HG02885 (cell line): Measurements from ENCODE around the gene DEFB112.

ENCODE experiments used
- ATAC-seq: cut with Tn5 transposase; IDR thresholded peaks from one replicate; pipeline ENCODE4 v1.9.1; 2021; ENCODE audit warnings: mild to moderate bottlenecking; ENCODE audit not compliant: unreplicated experiment, poor library complexity

The DEFB112 gene

DNA sequence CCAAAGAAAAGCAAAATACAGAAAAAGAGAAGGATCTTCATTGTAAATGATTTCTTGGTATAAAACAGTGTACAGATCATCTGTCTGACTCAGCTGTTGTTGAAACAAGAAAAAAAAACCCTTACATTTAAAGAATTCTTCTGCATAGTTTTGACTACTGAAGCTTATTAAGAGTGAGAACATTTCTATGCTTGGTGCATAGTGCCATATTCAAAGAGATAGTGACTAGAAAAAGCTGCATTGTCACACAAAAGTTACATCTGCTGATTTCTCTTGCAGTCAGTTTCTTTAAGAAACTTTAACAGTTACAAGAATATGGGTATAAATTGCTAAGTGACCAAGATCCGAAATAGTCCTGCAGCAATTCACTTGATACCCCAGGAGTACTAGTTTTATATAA, at the start of gene DEFB112:
DEFB112 (minus strand) TSS at position 101 of the 400 bp plus-strand sequence; CDS start at position 41, 60 bp downstream.
- ATAC-seq = no peak

DNA sequence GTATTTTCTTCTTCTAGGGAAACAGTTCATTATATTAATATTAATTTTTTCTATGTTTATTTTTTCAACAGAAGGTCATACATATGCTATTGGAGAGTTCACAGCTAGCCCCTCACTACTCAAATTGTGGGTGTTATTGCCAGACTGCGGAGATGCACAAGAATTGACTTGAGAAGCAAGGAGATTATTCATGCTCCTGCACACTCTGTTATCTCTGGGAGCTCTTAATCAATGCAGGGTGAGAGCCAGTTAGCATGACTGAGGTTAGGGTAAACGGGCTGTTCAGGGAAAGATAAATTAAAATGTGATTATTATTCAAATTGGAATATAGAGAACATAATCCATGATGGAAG, 48.9 kb upstream of the DEFB112 start:
- no peak for ATAC-seq

DNA sequence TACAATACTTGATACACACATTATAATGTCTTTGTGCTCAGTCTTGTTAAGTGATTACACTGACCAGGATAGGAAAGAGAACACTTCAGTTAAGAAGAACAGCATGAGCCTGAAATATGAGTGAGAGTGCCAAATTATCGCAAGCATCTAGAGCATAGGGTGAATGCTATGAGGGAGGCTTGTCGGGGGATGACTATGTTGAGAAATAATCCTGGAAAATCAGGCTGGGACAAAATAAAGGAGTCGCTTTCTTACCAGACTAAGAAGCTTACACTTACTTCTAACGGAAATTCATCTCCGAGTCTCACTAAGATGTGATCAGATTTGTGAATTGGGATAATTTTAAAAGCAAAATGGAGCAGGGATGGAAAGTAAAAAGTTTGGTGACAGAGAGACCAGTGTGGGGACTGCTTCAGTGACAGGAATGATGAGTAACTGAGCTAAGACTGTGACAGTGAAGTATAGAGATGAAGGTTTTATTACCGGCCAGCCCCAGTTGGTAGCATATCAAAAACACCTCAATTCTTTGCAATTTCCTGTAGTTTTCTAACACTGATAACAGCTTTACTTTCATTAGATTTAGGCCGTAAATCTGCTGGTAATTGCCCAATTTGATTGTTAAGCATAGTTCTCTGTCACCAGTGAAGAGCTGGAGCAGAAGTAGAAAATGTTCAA, 48.4 kb upstream of the DEFB112 start:
- no peak for ATAC-seq

- no peak for ATAC-seq
These were observed 46.6 kb upstream of the DEFB112 start for GRCh38 chr6:50096296-50096695.

DNA sequence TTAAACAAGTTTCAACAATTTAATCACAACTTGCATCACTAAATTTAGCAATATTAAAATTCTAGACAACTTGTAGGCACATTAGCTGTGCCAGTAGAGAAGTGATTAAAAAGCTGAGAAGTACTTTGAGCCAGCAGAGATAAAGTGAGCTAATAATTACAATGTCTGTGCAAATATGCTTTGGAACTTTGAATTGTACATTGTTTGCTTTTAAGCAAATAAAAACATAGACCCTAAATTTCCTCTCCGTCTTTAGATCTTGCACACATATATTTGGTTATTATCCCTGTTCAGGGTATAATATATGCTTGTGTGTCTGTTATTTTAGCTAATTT, 44.2 kb upstream of the DEFB112 start:
- no peak for ATAC-seq

DNA sequence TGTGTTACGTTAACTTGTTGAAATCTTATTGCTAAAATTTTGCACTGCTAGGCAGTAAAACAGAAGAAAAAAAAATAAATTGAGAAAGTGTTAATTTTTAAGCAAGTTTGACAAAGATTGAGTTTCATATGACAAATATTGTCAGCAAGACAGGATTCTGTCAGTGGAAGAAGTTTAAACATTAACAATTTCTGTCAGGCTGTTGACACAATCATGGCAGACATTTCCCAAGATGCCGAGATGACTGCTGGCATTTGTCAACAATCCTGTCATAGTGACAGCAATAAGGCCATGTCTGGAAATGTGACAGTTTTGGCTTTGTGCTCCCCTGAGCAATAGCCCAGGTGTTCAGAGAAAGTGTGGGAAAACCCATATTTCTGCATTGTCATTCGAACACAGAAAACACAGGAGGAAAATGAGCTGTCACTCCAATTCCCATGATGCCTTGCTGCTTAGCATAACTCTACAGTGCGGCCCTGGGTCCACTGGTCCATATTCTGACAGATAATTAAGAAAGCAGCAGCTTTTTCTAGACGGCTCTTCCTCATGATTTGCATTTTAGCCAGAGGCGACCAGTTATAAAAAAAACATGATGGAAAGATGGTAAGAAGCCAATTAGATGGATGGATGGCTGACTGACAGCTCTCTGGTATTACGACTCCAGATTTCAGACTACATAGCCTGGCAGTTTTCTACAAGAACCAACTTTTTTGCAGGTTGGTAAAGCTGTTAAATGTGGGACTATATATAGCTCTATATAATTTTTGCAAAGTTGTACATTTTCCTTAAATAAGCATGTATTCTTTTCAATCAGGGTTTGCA, 43.6 kb upstream of the DEFB112 start:
- ATAC-seq = no peak

GRCh38 chr6:50091641-50092040, 41.9 kb upstream of the DEFB112 start:
- no peak for ATAC-seq

DNA sequence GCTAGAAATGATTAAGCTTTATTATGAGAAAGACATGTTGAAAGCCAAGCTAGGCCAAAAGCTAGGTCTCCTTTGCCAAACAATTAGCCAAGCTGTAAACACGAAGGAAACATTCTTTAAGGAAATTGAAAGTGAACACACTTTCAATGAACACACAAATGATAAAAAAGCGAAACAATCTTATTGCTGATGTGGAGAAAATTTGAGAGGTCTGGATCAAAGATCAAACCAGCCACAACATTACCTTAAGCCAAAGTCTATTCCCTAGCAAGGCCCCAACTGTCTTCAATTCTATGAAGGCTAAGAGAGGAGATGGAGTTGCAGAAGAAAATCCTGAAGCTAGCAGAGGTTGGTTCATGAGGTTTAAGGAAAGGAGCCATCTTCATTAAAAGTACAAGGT, 40.2 kb upstream of the DEFB112 start:
- ATAC-seq = no peak

DNA sequence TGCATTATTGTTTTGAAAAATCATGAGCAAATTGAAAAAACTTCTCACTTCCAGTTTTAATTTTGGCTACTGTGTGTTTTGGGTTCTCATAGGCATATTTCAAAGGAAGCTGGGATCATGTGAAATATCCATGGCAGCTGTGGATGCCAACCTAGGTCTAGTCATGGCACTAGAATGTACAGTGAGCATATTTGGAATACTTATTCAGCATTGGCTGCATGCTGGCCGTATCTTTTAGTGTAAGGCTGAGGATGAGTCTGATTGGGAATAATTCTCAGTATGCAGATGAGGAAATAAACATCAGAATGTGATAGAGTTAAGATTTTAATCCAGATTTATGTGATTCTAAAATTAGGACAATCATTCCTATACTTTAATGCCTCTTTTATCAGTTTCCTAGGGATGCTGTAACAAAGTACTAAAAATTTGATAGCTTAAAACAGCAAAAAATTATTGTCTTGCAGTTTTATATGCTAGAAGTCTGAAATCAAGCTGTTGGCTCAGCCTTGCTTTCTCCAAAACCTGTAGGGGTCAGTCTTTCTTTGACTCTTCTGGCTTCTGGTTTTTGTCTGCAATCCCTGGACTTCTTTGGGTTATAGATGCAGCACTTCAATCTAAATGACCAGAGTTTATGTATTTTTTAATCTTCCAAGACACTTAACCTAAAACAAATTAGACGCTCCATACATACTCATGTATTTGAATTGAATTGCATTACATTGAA, 37.7 kb upstream of the DEFB112 start:
- no peak for ATAC-seq

DNA sequence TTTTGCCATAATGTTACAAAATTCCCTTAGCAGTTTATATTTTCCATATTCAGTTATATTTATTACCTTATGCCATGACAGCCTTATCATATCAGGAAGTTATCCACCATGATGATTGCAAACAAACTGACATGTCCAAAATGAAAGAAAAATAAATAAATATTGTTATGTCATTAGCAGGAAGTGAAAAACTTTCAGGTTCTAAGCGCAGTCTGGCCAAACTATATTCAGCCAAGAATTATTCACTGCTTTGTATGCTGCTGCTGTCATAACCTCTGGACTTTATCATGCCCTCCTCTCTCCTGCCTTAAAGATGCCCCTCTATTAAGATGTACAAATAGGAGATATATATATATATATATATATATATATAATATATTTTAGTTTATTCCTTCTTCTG, 27.7 kb upstream of the DEFB112 start:
- ATAC-seq = no peak

- no peak for ATAC-seq
These were observed 26.7 kb upstream of the DEFB112 start for GRCh38 chr6:50076431-50076830.

GRCh38 chr6:50071921-50072320, 22.2 kb upstream of the DEFB112 start:
- no peak for ATAC-seq

DNA sequence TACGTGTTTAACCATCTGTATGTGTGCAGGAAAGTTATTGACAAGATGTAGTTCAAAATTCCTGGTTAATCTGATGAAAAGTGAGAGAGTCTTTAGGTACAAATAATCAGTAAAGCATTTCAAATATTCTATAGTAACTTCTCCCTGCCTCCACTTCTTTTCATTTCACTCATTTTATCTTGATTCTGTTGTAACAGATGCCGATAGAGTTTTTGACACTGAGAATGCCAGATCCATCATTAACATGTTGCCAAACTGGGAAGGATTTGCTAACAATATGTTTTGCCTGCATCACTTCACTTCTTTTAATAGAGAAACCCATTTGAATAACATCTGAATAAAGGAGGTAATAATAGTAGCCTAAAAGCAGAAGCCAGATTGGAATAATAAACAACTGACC, 20.4 kb upstream of the DEFB112 start:
- ATAC-seq = no peak

DNA sequence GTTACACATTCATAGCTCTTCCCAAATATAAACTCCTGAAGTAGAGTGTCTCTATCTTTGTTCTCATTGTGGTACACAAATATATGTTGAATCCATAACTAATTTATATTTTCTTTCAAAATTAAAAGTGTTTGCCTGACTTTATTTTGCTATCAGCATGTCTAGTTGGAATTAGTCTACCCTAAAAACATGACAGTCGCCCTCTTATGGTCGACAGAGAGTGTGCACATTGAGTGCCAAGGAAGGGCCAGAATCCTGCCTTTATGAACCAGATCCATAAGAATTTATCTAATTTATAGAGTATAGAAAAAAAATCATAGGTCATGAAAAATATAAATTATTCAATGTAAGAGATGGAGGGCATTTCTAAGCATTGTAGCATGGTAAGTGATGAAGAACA, 12.3 kb upstream of the DEFB112 start:
- ATAC-seq = no peak

- no peak for ATAC-seq
These were observed 6.5 kb upstream of the DEFB112 start for GRCh38 chr6:50056242-50056641.

GRCh38 chr6:50047026-50047425, 2.7 kb downstream of the DEFB112 start:
- no peak for ATAC-seq

DNA sequence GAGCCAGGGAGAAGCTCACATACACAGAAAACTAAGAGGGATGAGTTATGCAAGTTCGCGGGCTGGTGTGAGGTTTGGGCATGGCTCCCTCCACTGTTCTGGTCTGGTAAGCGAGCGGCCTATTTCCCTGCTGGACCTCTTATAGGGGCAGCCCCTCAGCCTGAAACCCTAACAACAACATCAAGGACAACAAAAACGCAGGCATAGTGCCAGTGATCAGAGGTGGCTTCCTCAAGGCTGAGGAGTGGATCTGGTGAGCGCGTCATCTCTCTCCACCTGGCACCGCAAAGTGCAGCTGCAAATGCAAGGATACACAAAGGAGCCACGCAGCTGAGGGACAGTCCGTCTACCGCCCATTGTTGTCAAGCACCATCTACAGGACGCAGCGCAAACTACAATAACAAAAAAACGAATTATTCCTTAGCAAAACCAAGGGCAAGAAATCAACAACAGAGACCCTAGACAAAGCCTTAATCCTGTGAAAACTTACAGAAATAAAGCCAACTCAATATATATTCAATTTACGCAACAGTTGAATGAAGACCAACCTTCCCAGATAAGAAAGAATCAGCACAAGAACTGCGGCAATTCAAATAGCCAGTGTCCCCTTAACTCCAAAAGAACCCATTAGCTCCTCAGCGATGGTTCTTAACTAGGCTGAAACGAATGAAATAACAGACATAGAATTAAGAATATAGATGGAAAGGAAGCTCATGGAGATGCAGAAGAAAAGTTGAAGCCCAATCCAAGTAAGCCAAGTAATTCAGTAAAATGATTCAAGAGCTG, 18.8 kb downstream of the DEFB112 start:
- no peak for ATAC-seq

GRCh38 chr6:50030350-50030749, 19.4 kb downstream of the DEFB112 start:
- ATAC-seq = no peak

GRCh38 chr6:50025258-50025657, 24.5 kb downstream of the DEFB112 start:
- no peak for ATAC-seq

DNA sequence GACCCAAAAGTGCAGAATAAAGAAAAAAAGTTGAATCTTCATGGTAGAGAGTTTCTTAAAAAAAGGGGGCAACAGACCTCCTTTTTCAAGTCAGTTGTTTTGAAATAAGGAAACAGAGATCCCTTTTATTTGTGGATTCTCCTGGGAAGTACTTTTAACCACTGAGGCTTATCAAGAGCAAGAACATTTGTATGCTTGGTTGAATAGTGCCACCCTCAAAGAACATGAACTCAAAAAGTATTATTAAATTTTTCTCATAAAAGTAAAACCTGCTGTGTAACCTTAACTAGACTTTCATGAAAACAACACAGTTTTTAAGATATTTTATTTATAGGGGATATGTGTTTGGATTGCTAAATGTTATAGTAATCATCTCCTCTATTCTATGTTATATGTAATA, 27.8 kb downstream of the DEFB112 start, which contains the start of gene DEFB110:
DEFB110 (minus strand) TSS at position 101 of the 400 bp plus-strand sequence; CDS start at position 42, 59 bp downstream.
- no peak for ATAC-seq
